Hepatocyte (in vitro differentiated cells): Measurements from ENCODE around the gene KCNB1.

Experiments used
- EZH2 ChIP-seq: fragments of 200-600 bp; sonication (generic); IDR thresholded peaks from 2 replicates; pipeline ENCODE4 v1.6.1; 2016; ENCODE audit warnings: antibody characterized with exemption, mild to moderate bottlenecking, borderline replicate concordance
- EZH2phosphoT487 ChIP-seq: fragments of 200-600 bp; sonication (generic); IDR thresholded peaks from one replicate; pipeline ENCODE4 v1.6.1; 2018; ENCODE audit warnings: antibody characterized with exemption, mild to moderate bottlenecking, low read depth, moderate library complexity; ENCODE audit not compliant: unreplicated experiment, severe bottlenecking
- TF ChIP-seq, protein P1 (sequence below): fragments of 200-600 bp; sonication (generic); IDR thresholded peaks from 2 replicates; pipeline ENCODE4 v1.5.1; 2016; ENCODE audit warnings: antibody characterized with exemption, mild to moderate bottlenecking; ENCODE audit not compliant: poor library complexity

DNA sequence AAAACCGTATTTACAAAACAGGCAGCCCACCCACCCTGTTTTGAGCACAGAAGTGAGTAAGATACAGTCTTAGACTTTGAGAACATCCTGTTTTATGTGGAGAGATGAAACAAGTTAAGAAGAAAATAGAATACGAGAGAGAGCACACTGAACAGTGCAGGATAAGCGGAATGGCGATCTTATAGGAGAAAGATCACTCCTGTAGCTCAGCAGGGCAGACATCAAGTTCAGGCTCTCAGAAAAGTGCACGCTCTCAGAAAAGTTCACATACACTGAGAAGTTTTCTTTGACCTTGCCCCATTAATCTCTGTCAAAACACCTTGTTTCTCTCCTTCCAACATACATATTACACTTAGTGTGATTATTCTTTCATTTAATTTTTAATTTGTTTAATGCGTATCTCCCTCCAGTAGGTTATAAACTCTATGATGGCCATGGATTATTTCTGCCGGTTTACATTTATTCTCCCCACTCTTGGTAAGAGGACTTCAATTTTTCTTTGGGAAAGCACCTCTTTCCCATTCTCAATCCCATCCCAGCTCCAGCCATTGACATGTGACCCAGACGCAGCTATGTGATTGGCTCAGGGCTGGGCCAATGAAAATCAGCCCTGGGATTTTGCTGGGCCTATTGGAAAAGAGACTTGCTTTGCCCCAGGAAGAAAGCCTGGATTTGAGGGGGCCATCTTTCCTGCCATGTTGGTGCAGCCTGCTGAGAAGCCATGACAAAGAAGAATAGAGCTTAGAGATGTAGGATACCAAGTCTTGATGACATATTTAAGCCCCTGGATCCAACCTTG lies 16.2 kb downstream of the KCNB1 start:
- TF ChIP-seq, protein P1, sequence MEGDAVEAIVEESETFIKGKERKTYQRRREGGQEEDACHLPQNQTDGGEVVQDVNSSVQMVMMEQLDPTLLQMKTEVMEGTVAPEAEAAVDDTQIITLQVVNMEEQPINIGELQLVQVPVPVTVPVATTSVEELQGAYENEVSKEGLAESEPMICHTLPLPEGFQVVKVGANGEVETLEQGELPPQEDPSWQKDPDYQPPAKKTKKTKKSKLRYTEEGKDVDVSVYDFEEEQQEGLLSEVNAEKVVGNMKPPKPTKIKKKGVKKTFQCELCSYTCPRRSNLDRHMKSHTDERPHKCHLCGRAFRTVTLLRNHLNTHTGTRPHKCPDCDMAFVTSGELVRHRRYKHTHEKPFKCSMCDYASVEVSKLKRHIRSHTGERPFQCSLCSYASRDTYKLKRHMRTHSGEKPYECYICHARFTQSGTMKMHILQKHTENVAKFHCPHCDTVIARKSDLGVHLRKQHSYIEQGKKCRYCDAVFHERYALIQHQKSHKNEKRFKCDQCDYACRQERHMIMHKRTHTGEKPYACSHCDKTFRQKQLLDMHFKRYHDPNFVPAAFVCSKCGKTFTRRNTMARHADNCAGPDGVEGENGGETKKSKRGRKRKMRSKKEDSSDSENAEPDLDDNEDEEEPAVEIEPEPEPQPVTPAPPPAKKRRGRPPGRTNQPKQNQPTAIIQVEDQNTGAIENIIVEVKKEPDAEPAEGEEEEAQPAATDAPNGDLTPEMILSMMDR: no peak
- no peak for TF ChIP-seq EZH2
- TF ChIP-seq EZH2phosphoT487: no peak
